A673 (cell line): Measurements from ENCODE around the gene SERP2. TPM values are rescaled to one million over a fixed set of nuclear protein-coding genes. Genes with fewer than 3 reads are reported as not detected.

Source experiments
- BruUV-seq: library from RNA; stranded (reverse); fragments of 400-500 nt; replicated peaks from 2 replicates; lab custom pipeline; 2021; lab: Mats Ljungman, UMichigan
- CTCF ChIA-PET: fragments of 300-600 bp; sonication (Branson Sonifier 250); formaldehyde crosslinking; loops from one replicate; lab custom pipeline; 2022; ENCODE audit warnings: antibody characterized with exemption; lab: Charles Lee
- POLR2A ChIA-PET: fragments of 300-600 bp; sonication (Branson Sonifier 250); formaldehyde crosslinking; loops from one replicate; lab custom pipeline; 2022; ENCODE audit warnings: antibody characterized with exemption; ENCODE audit not compliant: low non-redundant PET; lab: Charles Lee
- DNase-seq: peaks from one replicate; pipeline ENCODE4 v3.0.0-alpha.2; 2015; ENCODE audit warnings: low spot score
- H3K27ac ChIP-seq: fragments of 200-600 bp; sonication (generic); 2 replicates; pipeline ENCODE4 v1.5.1; 2016; ENCODE audit warnings: mixed run types, low read depth, mild to moderate bottlenecking, mixed read lengths, antibody characterized with exemption, low read length; ENCODE audit not compliant: poor library complexity, severe bottlenecking
- H3K27me3 ChIP-seq: fragments of 200-600 bp; sonication (generic); replicated peaks from 2 replicates; pipeline ENCODE4 v1.6.1; 2017; ENCODE audit warnings: mixed run types, low read depth, mild to moderate bottlenecking, mixed read lengths, antibody characterized with exemption, low read length; ENCODE audit not compliant: insufficient read depth, poor library complexity
- H3K36me3 ChIP-seq: fragments of 200-600 bp; sonication (generic); 2 replicates; pipeline ENCODE4 v1.6.1; 2016; ENCODE audit warnings: mixed run types, mild to moderate bottlenecking, mixed read lengths, antibody characterized with exemption, low read length; ENCODE audit not compliant: insufficient read depth, poor library complexity, severe bottlenecking
- H3K4me1 ChIP-seq: fragments of 200-600 bp; sonication (generic); 2 replicates; pipeline ENCODE4 v1.6.1; 2017; ENCODE audit warnings: mixed run types, mild to moderate bottlenecking, mixed read lengths, antibody characterized with exemption, low read length; ENCODE audit not compliant: insufficient read depth, poor library complexity, severe bottlenecking
- H3K4me3 ChIP-seq: fragments of 200-600 bp; sonication (generic); 2 replicates; pipeline ENCODE4 v1.5.1; 2016; ENCODE audit warnings: low read depth, mixed run types, mild to moderate bottlenecking, mixed read lengths, low read length; ENCODE audit not compliant: poor library complexity, severe bottlenecking
- H3K9me3 ChIP-seq: fragments of 200-600 bp; sonication (generic); 2 replicates; pipeline ENCODE4 v1.6.1; 2016; ENCODE audit warnings: mixed run types, low read depth, mild to moderate bottlenecking, mixed read lengths, antibody characterized with exemption, low read length; ENCODE audit not compliant: poor library complexity, severe bottlenecking
- EZH2 ChIP-seq: fragments of 200-600 bp; sonication (generic); IDR thresholded peaks from 2 replicates; pipeline ENCODE4 v1.6.1; 2017; ENCODE audit warnings: borderline replicate concordance, low read depth, mild to moderate bottlenecking, mixed read lengths, antibody characterized with exemption, low read length; ENCODE audit not compliant: poor library complexity, severe bottlenecking
- intact Hi-C: fragments of 100-400 bp; cut with micrococcal nuclease; formaldehyde crosslinking; loops from one replicate; pipeline ENCODE4 v1.10.0; 2022; ENCODE audit not compliant: unreplicated experiment
- total RNA-seq: library from RNA; stranded (reverse); gene quantifications from 2 replicates; pipeline ENCODE4 v1.2.3, GENCODE V29; 2021
- TF ChIP-seq, protein P1 (sequence below): fragments of 300-800, 200-600 bp; sonication (generic); conservative IDR thresholded peaks from 2 replicates; pipeline ENCODE4 v1.5.1; 2017; ENCODE audit warnings: low read depth, mild to moderate bottlenecking, antibody characterized with exemption, low read length, moderate library complexity, mixed read lengths

Gene SERP2
- total RNA-seq, 1 experiment from 2014 or later = 0.69 TPM

DNA sequence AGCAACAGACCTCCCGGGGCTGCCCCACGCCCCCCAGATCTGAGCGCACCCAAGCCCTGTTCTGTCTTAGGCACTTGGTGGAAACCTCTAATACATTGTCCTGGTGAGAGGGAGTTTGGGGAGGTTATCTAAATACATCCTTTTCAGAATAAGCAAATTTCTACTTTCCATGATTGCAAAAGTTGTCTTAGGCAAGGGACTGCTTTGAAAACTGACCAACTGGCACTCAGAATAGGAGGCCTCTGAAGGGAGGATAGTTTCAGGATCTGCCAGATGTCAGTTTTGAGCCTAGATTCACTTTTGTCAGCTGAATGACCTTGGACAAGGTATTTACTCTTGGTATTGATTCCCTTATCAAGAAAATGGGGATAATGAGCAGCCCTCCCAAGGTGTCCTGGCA lies 11.8 kb downstream of the SERP2 start:
- Histone ChIP-seq H3K27ac (no peak overlapping the region), H3K27me3 (no peaks in the 10 kb centered on the region), H3K36me3 (no peaks in the 10 kb centered on the region), H3K9me3 (no peaks in the 10 kb centered on the region), H3K4me1 (no peaks in the 10 kb centered on the region), H3K4me3 (no peak overlapping the region)
- ChIA-PET CTCF (no interaction called here), POLR2A (no interaction called here)
- no peak for DNase-seq
- intact Hi-C loops = loop anchor here (5.0 kb wide), 1 partner anchor 48 kb away; no protein-coding TSS in a partner anchor
- no peak for TF ChIP-seq EZH2
- TF ChIP-seq, protein P1, sequence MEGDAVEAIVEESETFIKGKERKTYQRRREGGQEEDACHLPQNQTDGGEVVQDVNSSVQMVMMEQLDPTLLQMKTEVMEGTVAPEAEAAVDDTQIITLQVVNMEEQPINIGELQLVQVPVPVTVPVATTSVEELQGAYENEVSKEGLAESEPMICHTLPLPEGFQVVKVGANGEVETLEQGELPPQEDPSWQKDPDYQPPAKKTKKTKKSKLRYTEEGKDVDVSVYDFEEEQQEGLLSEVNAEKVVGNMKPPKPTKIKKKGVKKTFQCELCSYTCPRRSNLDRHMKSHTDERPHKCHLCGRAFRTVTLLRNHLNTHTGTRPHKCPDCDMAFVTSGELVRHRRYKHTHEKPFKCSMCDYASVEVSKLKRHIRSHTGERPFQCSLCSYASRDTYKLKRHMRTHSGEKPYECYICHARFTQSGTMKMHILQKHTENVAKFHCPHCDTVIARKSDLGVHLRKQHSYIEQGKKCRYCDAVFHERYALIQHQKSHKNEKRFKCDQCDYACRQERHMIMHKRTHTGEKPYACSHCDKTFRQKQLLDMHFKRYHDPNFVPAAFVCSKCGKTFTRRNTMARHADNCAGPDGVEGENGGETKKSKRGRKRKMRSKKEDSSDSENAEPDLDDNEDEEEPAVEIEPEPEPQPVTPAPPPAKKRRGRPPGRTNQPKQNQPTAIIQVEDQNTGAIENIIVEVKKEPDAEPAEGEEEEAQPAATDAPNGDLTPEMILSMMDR = no peak
- BruUV-seq = no TSS peak

DNA sequence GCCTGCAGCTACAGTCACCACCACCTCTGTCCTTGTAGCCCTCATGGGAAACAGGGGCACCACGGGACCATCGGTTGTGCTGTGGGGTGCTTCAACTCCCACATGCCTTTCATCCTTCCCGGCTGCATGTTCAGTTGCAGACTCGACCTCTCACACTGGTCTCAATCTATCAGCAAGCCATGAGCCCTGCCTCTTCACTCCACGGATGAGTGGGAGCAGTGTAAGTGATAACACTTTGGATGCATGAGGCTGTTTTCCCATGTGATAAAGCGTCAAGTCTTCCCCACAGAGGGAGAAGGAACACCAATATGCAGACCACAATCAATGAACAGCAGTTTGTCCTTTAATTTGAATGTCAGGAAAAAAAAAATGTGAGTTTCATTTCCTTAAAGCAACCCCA lies 12.2 kb downstream of the SERP2 start:
- Histone ChIP-seq H3K9me3 (no peaks in the 10 kb centered on the region), H3K27me3 (no peaks in the 10 kb centered on the region), H3K27ac (no peak overlapping the region), H3K4me1 (no peaks in the 10 kb centered on the region), H3K4me3 (no peak overlapping the region), H3K36me3 (no peaks in the 10 kb centered on the region)
- TF ChIP-seq, protein P1 = no peak
- intact Hi-C loops = loop anchor here (5.0 kb wide), 1 partner anchor 49 kb away; no protein-coding TSS in a partner anchor
- CTCF ChIA-PET = no interaction called here
- BruUV-seq = no TSS peak
- no peak for DNase-seq
- POLR2A ChIA-PET = no interaction called here

DNA sequence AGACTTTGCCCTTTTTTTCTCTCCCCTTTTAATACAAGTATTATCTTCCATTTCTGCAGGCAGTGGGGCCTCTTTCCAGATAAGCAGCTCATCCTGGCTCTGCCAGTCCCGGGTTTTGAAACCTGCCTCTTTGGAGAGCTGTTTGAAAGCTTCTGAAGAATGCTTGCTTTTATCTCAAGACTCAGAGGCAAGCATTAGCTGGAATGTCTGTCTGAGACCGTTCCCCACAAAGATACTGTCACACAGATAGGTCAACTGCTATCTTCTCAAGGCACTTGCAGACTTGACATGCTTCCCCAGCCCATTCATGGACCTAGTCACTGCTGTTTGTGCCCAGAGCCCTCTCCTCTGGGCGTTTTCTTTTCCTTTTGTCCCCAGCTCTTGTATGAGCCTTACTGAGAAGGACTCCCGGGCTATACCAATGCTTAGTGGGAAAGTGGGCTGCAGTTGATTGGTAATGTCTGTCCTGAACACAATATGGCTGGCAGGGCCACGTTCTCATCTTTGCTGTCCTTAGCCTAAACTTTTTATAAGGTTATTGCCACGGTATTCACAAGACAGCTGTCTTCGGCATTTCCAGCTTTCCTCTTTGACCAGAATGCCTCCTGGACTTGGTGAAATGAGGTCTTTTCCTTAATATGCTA lies 13.4 kb downstream of the SERP2 start:
- Histone ChIP-seq H3K4me1 (no peaks in the 10 kb centered on the region), H3K27me3 (no peaks in the 10 kb centered on the region), H3K9me3 (no peaks in the 10 kb centered on the region), H3K27ac (no peak overlapping the region), H3K36me3 (no peaks in the 10 kb centered on the region), H3K4me3 (no peak overlapping the region)
- no peak for DNase-seq
- TF ChIP-seq, protein P1 = no peak
- TF ChIP-seq EZH2 = no peak
- intact Hi-C loops = loop anchor here (5.0 kb wide), 1 partner anchor 50 kb away; no protein-coding TSS in a partner anchor
- ChIA-PET CTCF (no interaction called here), POLR2A (no interaction called here)
- BruUV-seq = no TSS peak
